Kidney (tissue), 14 donors: ENCODE results near the gene LMOD2. TPM values are rescaled to one million over a fixed set of nuclear protein-coding genes. Genes with fewer than 3 reads are reported as not detected.

Source experiments
- DNase-seq, 5 donors: peaks; one replicate each; pipeline ENCODE4 v3.0.0-alpha.2; 2013 to 2020
- FAIRE-seq: peaks from 2 replicates; lab custom pipeline; 2012; peaks lifted over from hg19 to GRCh38; lab: Jason Lieb, UNC
- H3K27ac ChIP-seq, 2 donors: one replicate each; pipeline ENCODE4 v1.7.0; 2013; ENCODE audit warnings: low read depth in 2 of 2, low read length in 2 of 2, inconsistent platforms in 1 of 2
- H3K27me3 ChIP-seq: one replicate; pipeline ENCODE4 v1.7.1; 2013; ENCODE audit warnings: low read length, inconsistent platforms; ENCODE audit not compliant: control insufficient read depth, insufficient read depth
- H3K36me3 ChIP-seq, 3 donors: one replicate each; pipeline versions ENCODE4 v1.7.0 to v1.7.1; 2013; ENCODE audit warnings: low read length in 3 of 3, control low read depth in 1 of 3, inconsistent platforms in 1 of 3; ENCODE audit not compliant: insufficient read depth in 3 of 3, control insufficient read depth in 2 of 3
- H3K4me1 ChIP-seq, 3 donors: one replicate each; pipeline versions ENCODE4 v1.7.0 to v1.7.1; 2013; ENCODE audit warnings: low read length in 3 of 3, inconsistent platforms in 1 of 3, low read depth in 1 of 3; ENCODE audit not compliant: control insufficient read depth in 2 of 3, insufficient read depth in 2 of 3
- H3K4me3 ChIP-seq, 3 donors: one replicate each; pipeline versions ENCODE4 v1.7.0 to v1.8.1; 2013; ENCODE audit warnings: low read length in 3 of 3, control low read depth in 1 of 3, inconsistent platforms in 1 of 3
- H3K9ac ChIP-seq, 3 donors: one replicate each; pipeline versions ENCODE4 v1.7.0 to v1.7.1; 2013; ENCODE audit warnings: low read length in 3 of 3, control low read depth in 1 of 3, inconsistent platforms in 1 of 3
- H3K9me3 ChIP-seq, 3 donors: one replicate each; pipeline versions ENCODE4 v1.7.0 to v1.7.1; 2013; ENCODE audit warnings: low read length in 3 of 3, control low read depth in 1 of 3, inconsistent platforms in 1 of 3; ENCODE audit not compliant: control insufficient read depth in 2 of 3, insufficient read depth in 1 of 3
- CTCF ChIP-seq: IDR thresholded peaks from 3 replicates; pipeline ENCODE4 v1.5.1; 2012; ENCODE audit warnings: mild to moderate bottlenecking, moderate library complexity, borderline replicate concordance; ENCODE audit not compliant: insufficient read depth; ENCODE audit errors: extremely low read depth
- intact Hi-C: fragments of 100-400 bp; cut with DNase I; formaldehyde crosslinking; loops from one replicate; pipeline ENCODE4 v1.11.1; 2022
- polyA plus RNA-seq: library from polyadenylated mRNA; stranded (reverse); fragments of 350-450 nt; fragmentation: Illumina TruSeq; extraction: RNeasy Lipid Tissue Mini Kit (QIAGEN cat#74804); gene quantifications from one replicate; pipeline ENCODE4 v1.2.3, GENCODE V29; 2014; ENCODE audit warnings: low read depth, low replicate concordance; ENCODE audit not compliant: insufficient read depth
- total RNA-seq: library from RNA; stranded (reverse); fragmentation: NEBNext Ultra II Directional; extraction: Animal tissue kit (Norgen Biotek cat#: 25700); gene quantifications from one replicate; pipeline ENCODE4 v1.2.1, GENCODE V29; 2021
- donor health status: control.
- donor health status: control.
- donor health status: control.
- donor health status: control.
- donor health status: control.
- donor health status: DM: yes; HTN: yes; CAD: no.
- donor health status: Normal renal cell carcinoma (clear cell type).

LMOD2 gene
- total and polyA plus RNA-seq, 2 donors from 2014 or later, result not detected

- no peaks in the 10 kb centered on the region for H3K4me1 ChIP-seq
- no peak overlapping the region for H3K4me3 ChIP-seq
- H3K9ac ChIP-seq, result no peak overlapping the region
- no peaks in the 10 kb centered on the region for H3K9me3 ChIP-seq
- FAIRE-seq (no peak), DNase-seq (no peak)
- no peak overlapping the region for H3K27ac ChIP-seq
- no peaks in the 10 kb centered on the region for H3K27me3 ChIP-seq
- no peaks in the 10 kb centered on the region for H3K36me3 ChIP-seq
- no peak for TF ChIP-seq CTCF
- intact Hi-C loops, result no loop called here
Observed at GRCh38 chr7:123662293-123662692, 6.6 kb downstream of the LMOD2 start.

DNA sequence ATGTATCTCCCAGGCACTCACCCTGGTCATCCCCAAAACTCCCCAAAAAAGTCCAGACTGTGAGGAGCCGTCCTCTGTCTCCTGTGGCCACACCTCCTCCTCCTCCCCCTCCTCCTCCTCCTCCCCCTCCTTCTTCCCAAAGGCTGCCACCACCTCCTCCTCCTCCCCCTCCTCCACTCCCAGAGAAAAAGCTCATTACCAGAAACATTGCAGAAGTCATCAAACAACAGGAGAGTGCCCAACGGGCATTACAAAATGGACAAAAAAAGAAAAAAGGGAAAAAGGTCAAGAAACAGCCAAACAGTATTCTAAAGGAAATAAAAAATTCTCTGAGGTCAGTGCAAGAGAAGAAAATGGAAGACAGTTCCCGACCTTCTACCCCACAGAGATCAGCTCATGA is 7.1 kb downstream of the LMOD2 start:
- no peaks in the 10 kb centered on the region for H3K27me3 ChIP-seq
- no peak overlapping the region for H3K9ac ChIP-seq
- no peak for TF ChIP-seq CTCF
- no peak overlapping the region for H3K4me3 ChIP-seq
- H3K36me3 ChIP-seq, result no peaks in the 10 kb centered on the region
- H3K27ac ChIP-seq, result no peak overlapping the region
- no peaks in the 10 kb centered on the region for H3K9me3 ChIP-seq
- intact Hi-C loops, result no loop called here
- FAIRE-seq (no peak), DNase-seq (no peak)
- H3K4me1 ChIP-seq, result no peaks in the 10 kb centered on the region

DNA sequence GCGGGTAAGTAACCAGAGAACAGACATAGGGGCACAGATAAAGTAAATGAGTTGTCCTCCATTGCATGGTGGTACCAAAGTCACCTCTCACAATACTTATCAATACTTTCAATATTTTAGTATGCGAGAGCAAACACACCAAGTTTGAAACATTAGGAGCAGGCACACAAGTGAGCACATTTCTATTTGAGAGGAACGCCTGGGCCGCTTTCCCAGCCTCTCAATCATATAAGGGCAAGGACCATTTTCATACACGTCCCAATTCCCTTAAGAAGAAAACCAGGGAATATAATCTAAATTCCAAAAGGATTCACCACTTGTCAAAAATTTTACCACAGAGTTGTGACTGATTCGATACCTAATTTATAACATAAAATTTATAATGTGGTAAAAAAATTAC is 7.5 kb downstream of the LMOD2 start:
- Histone ChIP-seq H3K36me3 (no peaks in the 10 kb centered on the region), H3K9ac (no peak overlapping the region), H3K27ac (no peak overlapping the region), H3K9me3 (no peaks in the 10 kb centered on the region), H3K27me3 (no peaks in the 10 kb centered on the region), H3K4me3 (no peak overlapping the region), H3K4me1 (no peaks in the 10 kb centered on the region)
- intact Hi-C loops, result no loop called here
- no peak for TF ChIP-seq CTCF
- FAIRE-seq (no peak), DNase-seq (no peak)

GRCh38 chr7:123665157-123665556 is 9.5 kb downstream of the LMOD2 start:
- H3K9me3 ChIP-seq, result no peaks in the 10 kb centered on the region
- intact Hi-C loops, result no loop called here
- DNase-seq (no peak), FAIRE-seq (no peak)
- H3K4me3 ChIP-seq, result no peak overlapping the region
- no peaks in the 10 kb centered on the region for H3K36me3 ChIP-seq
- H3K4me1 ChIP-seq, result no peaks in the 10 kb centered on the region
- no peak overlapping the region for H3K27ac ChIP-seq
- no peak overlapping the region for H3K9ac ChIP-seq
- no peaks in the 10 kb centered on the region for H3K27me3 ChIP-seq
- TF ChIP-seq CTCF, result no peak
